Natural killer cell (primary cell): ENCODE results near the gene NT5DC1. TPM values are rescaled to one million over a fixed set of nuclear protein-coding genes. Genes with fewer than 3 reads are reported as not detected.

Source experiments
- ATAC-seq, 3 donors: fragments of 150-1000 bp in 2 of 3; fragments of 200-7000 bp in 1 of 3; cut with Tn5 transposase; 1 replicate in 1 of 3; 2 replicates in 2 of 3; pipeline ENCODE4 v1.10.0; 2021; ENCODE audit warnings: mild to moderate bottlenecking in 2 of 3, moderate library complexity in 2 of 3
- DNase-seq, 2 donors: peaks; one replicate each; pipeline versions ENCODE4 v3.0.0 to v3.0.0-alpha.2; 2013 to 2021; ENCODE audit warnings: mixed read lengths in 1 of 2
- H3K27ac ChIP-seq: one replicate; pipeline ENCODE4 v1.5.1; 2013; ENCODE audit warnings: mild to moderate bottlenecking, low read length
- H3K27me3 ChIP-seq: one replicate; pipeline ENCODE4 v1.6.1; 2013; ENCODE audit warnings: low read length; ENCODE audit not compliant: control insufficient read depth, insufficient read depth
- H3K36me3 ChIP-seq: one replicate; pipeline ENCODE4 v1.6.1; 2013; ENCODE audit warnings: low read length; ENCODE audit not compliant: control insufficient read depth, insufficient read depth
- H3K4me1 ChIP-seq: one replicate; pipeline ENCODE4 v1.6.1; 2013; ENCODE audit warnings: low read length; ENCODE audit not compliant: control insufficient read depth, insufficient read depth
- H3K4me3 ChIP-seq: one replicate; pipeline ENCODE4 v1.5.1; 2013; ENCODE audit warnings: low read length
- H3K9me3 ChIP-seq: one replicate; pipeline ENCODE4 v1.6.1; 2013; ENCODE audit warnings: low read length; ENCODE audit not compliant: control insufficient read depth, insufficient read depth
- H3K27ac Mint-ChIP-seq, 2 donors: one replicate each; pipeline ENCODE4 v1.8.0; 2022; ENCODE audit warnings: mild to moderate bottlenecking in 2 of 2, mixed read lengths in 2 of 2, moderate library complexity in 1 of 2
- H3K27me3 Mint-ChIP-seq, 2 donors: one replicate each; pipeline ENCODE4 v1.8.0; 2022; ENCODE audit warnings: low read depth in 2 of 2, mixed read lengths in 2 of 2
- H3K36me3 Mint-ChIP-seq: one replicate; pipeline ENCODE4 v1.8.0; 2022; ENCODE audit warnings: mixed read lengths
- H3K4me1 Mint-ChIP-seq, 2 donors: one replicate each; pipeline ENCODE4 v1.8.0; 2022; ENCODE audit warnings: mixed read lengths in 2 of 2
- H3K4me3 Mint-ChIP-seq: one replicate; pipeline ENCODE4 v1.8.0; 2022; ENCODE audit warnings: mild to moderate bottlenecking, moderate library complexity, mixed read lengths
- H3K9me3 Mint-ChIP-seq, 2 donors: one replicate each; pipeline ENCODE4 v1.8.0; 2022; ENCODE audit warnings: mixed read lengths in 2 of 2
- CTCF ChIP-seq: fragments of 200-600 bp; IDR thresholded peaks from one replicate; pipeline ENCODE4 v1.8.0; 2022; ENCODE audit warnings: antibody characterized with exemption
- intact Hi-C: fragments of 100-400 bp; cut with micrococcal nuclease; formaldehyde crosslinking; loops from one replicate; pipeline ENCODE4 v1.14.2; 2022
- total RNA-seq, 4 donors: library from RNA; stranded (reverse); fragments of 120-200 nt in 1 of 4; gene quantifications; one replicate each; pipeline versions ENCODE4 v1.2.3 to v1.2.4, GENCODE V29; 2013 to 2022

NT5DC1 gene
- total RNA-seq, 3 donors from 2014 or later (not counting 1 experiment from before 2014, with no cell fraction given) = 19.1 to 29.4 (median 20.5) TPM

GRCh38 chr6:116298973-116299372, 198.3 kb downstream of the NT5DC1 start:
- no peaks in the 10 kb centered on the region for H3K27me3 ChIP-seq
- no peak for TF ChIP-seq CTCF
- no peak overlapping the region for H3K27ac Mint-ChIP-seq
- no peaks in the 10 kb centered on the region for H3K36me3 Mint-ChIP-seq
- no peak overlapping the region for H3K4me3 ChIP-seq
- no peak for DNase-seq
- no peaks in the 10 kb centered on the region for H3K4me1 ChIP-seq
- no peaks in the 10 kb centered on the region for H3K27me3 Mint-ChIP-seq
- ATAC-seq = no peak
- no peak overlapping the region for H3K4me3 Mint-ChIP-seq
- intact Hi-C loops = no loop called here
- no peaks in the 10 kb centered on the region for H3K4me1 Mint-ChIP-seq
- no peak overlapping the region for H3K27ac ChIP-seq
- no peaks in the 10 kb centered on the region for H3K36me3 ChIP-seq
- H3K9me3 ChIP-seq = no peaks in the 10 kb centered on the region
- peaks cover 3 to 4% of the 10 kb centered on the region in 2 donors for H3K9me3 Mint-ChIP-seq

Other genes starting within 250 kb of the NT5DC1 start
- gene FRK, start 40.0 kb upstream of the NT5DC1 start, total RNA-seq = not detected
- gene COL10A1, start 25.3 kb downstream of the NT5DC1 start, total RNA-seq = not detected
- gene TSPYL4, start 153.2 kb downstream of the NT5DC1 start, total RNA-seq = 10 to 100 TPM; 21.5 to 36.8 (median 26.5) TPM
- gene TSPYL1, start 179.1 kb downstream of the NT5DC1 start, total RNA-seq = 100 to 1,000 TPM; 134 to 143 (median 142) TPM